Activated T-helper 17 cell treated with anti-CD3 and anti-CD28 coated beads, Interleukin-2, amount 50 U/mL, for 72 hours (primary cell): ENCODE results near the gene MBTD1. TPM values are rescaled to one million over a fixed set of nuclear protein-coding genes. Genes with fewer than 3 reads are reported as not detected.
A peak's percentile ranks its signal among the peaks of the same experiment; 100 is the strongest.
"Not testable (repeated sequence)": the region's sequence is repeated elsewhere in the genome, so short reads cannot be mapped to it uniquely, and the experiment has no call there.

Experiments used
- ATAC-seq: fragments of 150-1000 bp; cut with Tn5 transposase; replicated peaks from 2 replicates; pipeline ENCODE4 v1.10.0; 2021; ENCODE audit warnings: mild to moderate bottlenecking, moderate library complexity
- H3K27ac Mint-ChIP-seq: one replicate; pipeline ENCODE4 v1.8.0; 2022; ENCODE audit warnings: mixed read lengths
- H3K27me3 Mint-ChIP-seq: one replicate; pipeline ENCODE4 v1.8.0; 2022; ENCODE audit warnings: mixed read lengths
- H3K36me3 Mint-ChIP-seq: one replicate; pipeline ENCODE4 v1.8.0; 2022; ENCODE audit warnings: low read depth, mild to moderate bottlenecking, mixed read lengths
- H3K4me1 Mint-ChIP-seq: one replicate; pipeline ENCODE4 v1.8.0; 2022; ENCODE audit warnings: mixed read lengths
- H3K4me3 Mint-ChIP-seq: one replicate; pipeline ENCODE4 v1.8.0; 2022; ENCODE audit warnings: mild to moderate bottlenecking, mixed read lengths
- H3K9me3 Mint-ChIP-seq: one replicate; pipeline ENCODE4 v1.8.0; 2022; ENCODE audit warnings: mixed read lengths
- total RNA-seq, 2 donors: library from RNA; stranded (reverse); gene quantifications; one replicate each; pipeline ENCODE4 v1.2.3, GENCODE V29; 2022

The MBTD1 gene
- total RNA-seq, 2 donors from 2014 or later = 10.7 to 17.2 TPM

DNA sequence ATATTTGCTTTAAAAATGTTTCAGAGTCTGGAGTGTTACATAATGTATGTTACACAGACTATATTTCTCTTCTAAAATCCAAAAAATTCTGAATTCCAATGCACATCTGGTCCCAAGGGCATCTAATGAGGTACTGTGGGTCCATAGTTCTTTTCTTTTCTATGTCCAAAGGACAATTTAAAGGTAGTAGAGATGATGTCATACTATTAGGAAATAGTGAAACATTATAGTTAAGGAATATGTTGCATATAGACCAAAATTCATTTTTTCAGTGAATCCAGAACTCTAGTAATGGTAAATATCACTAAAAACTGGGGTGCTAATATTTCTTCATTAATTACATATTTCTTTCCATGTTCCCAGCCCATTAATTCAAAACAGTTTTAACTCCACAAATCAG, 70.7 kb downstream of the MBTD1 start:
- Mint-ChIP-seq H3K9me3 (no peaks in the 10 kb centered on the region), H3K27ac (no peak overlapping the region), H3K36me3 (peaks cover 95% of the 10 kb centered on the region), H3K4me3 (no peak overlapping the region), H3K27me3 (no peaks in the 10 kb centered on the region), H3K4me1 (peaks cover 5% of the 10 kb centered on the region)
- ATAC-seq = no peak

DNA sequence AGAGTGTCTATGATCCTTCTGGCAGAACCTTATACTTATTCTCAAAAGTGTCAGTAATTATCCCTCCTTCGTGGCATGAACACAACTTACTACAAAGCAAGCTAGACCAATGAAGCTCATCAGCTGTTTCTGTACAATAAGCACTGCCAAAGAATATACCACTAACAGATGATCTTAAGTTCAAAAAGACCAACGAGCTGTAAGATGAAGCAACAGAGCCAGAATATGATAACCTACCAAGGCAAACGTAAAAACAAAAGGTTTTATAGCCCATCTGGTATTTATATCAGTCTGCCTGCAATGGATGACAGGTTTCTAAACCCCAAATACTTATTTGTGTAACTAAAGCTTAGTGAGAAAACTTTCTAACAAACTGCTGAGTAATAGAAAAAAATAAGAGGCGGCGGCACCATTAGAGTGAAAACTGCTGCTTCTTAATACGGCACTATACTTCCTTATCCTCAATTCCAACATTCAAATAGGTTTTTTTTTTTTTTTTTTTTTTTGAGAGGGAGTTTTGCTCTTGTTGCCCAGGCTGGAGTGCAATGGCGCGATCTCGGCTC, 71.5 kb downstream of the MBTD1 start:
- Mint-ChIP-seq H3K27me3 (no peaks in the 10 kb centered on the region), H3K4me3 (no peak overlapping the region), H3K36me3 (peaks cover 96% of the 10 kb centered on the region), H3K9me3 (no peaks in the 10 kb centered on the region), H3K4me1 (peaks cover 5% of the 10 kb centered on the region), H3K27ac (no peak overlapping the region)
- no peak for ATAC-seq

DNA sequence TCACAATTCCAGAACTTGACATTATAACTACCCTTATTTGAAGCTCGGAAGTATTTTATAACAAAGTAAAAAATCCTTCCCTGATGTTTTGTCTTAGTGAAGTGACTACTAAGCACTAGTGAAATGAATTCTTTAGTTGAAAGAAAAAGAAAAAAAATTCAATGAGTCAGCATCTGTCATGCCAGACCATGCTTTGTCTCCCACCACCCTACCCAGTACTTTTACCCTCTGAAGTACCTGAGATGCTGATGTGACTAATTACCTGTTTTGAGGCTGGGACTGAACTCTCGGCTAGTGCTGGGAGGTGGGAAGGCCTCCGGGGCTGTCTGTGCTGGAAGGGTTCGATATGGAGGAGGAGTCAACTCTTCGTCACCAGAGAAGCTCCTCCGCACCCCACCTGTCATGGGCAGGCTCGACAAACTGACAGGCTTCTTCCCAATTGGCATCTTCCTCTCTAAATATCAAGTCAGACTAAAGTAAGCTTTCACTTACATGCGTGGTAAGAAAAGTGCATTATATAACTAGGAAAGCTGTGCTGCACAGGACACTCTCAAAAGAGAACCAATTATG, 74.0 kb downstream of the MBTD1 start:
- no peak overlapping the region for H3K4me3 Mint-ChIP-seq
- peaks cover 95% of the 10 kb centered on the region for H3K36me3 Mint-ChIP-seq
- H3K27me3 Mint-ChIP-seq = no peaks in the 10 kb centered on the region
- H3K27ac Mint-ChIP-seq = no peak overlapping the region
- ATAC-seq = no peak
- no peaks in the 10 kb centered on the region for H3K9me3 Mint-ChIP-seq
- peaks cover 5% of the 10 kb centered on the region for H3K4me1 Mint-ChIP-seq

DNA sequence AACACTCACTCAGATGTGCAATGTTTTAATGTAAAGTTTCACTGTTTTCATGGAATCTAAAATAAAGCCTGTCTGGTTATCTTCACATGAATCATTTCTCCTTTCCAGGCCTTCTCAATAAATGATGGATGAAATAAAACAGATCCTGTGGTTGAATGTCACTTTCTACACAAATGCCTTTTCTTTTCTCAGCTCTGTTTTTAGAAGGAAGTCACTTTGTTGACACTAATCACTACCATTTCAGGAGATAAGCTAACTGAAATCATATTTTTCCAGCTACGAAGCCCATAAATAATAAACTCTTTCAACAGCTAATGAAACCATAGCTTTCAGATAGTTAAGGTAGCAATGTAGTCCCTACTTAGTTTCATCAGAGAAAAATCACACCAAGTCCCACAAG, 75.7 kb downstream of the MBTD1 start:
- peaks cover 5% of the 10 kb centered on the region for H3K4me1 Mint-ChIP-seq
- H3K27ac Mint-ChIP-seq = peak overlapping the region; percentile 40
- no peaks in the 10 kb centered on the region for H3K27me3 Mint-ChIP-seq
- H3K4me3 Mint-ChIP-seq = no peak overlapping the region
- peaks cover 91% of the 10 kb centered on the region for H3K36me3 Mint-ChIP-seq
- no peak for ATAC-seq
- no peaks in the 10 kb centered on the region for H3K9me3 Mint-ChIP-seq

DNA sequence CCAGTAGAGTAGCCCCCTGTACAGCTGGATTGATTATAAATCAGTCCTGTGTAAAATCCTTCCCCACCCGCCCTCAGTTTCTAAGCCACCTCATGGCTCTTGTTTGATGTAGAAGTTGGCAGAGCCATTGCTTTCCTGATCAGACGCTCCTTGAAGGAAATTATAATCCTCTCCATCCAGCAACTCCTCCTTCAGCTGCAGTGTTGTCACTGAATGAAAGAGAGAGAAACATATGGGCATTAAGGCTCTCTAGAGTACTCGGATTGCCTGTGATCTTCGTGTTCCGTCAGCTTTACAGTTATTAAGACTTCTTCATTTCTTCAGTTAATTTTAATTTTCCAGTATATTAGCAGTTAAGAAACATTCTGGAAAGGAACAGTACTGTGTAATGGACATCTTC, 79.4 kb downstream of the MBTD1 start:
- Mint-ChIP-seq H3K4me3 (no peak overlapping the region), H3K27ac (no peak overlapping the region), H3K27me3 (no peaks in the 10 kb centered on the region), H3K9me3 (no peaks in the 10 kb centered on the region), H3K36me3 (peaks cover 70% of the 10 kb centered on the region), H3K4me1 (no peaks in the 10 kb centered on the region)
- ATAC-seq = no peak

DNA sequence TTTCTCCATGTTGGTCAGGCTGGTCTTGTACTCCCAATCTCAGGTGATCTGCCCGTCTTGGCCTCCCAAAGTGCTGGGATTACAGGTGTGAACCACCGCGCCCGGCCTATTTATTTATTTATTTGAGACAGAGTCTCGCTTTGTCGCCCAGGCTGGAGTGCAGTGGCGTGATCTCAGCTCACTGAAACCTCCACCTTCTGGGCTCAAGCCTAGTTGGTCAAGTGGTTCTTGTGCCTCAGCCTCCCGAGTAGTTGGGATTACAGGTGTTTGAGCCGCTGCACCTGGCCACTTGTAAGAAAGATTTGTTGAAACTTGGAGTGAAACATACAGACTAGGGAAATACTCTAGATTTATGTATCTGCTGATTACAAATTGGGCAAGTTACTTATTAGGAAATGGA, 87.8 kb downstream of the MBTD1 start:
- H3K27me3 Mint-ChIP-seq, H3K4me3 Mint-ChIP-seq, ATAC-seq, H3K9me3 Mint-ChIP-seq, H3K27ac Mint-ChIP-seq: not testable (repeated sequence)
- H3K4me1 Mint-ChIP-seq = peaks cover 15% of the 10 kb centered on the region
- H3K36me3 Mint-ChIP-seq = peaks cover 80% of the 10 kb centered on the region

DNA sequence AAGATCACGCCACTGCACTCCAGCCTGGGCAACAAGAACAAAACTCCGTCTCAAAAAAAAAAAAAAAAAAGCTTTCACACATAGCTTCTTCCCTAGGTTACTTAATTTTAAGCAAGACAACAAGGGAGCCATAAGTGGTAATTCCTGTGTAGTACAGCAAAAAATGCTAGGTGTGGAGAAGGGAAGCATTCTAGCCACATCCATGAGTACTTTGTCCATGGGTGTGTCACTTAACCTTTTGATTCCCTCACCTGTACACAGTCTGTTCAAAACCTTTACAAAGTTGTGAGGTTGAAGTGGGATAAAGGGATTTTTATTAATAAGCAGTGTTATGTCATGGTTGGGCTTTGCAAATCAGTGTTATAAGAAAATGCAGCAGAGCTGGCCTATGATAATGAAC, 89.1 kb downstream of the MBTD1 start:
- peaks cover 81% of the 10 kb centered on the region for H3K36me3 Mint-ChIP-seq
- peaks cover 17% of the 10 kb centered on the region for H3K4me1 Mint-ChIP-seq
- ATAC-seq = no peak
- H3K27me3 Mint-ChIP-seq = no peaks in the 10 kb centered on the region
- no peak overlapping the region for H3K4me3 Mint-ChIP-seq
- no peaks in the 10 kb centered on the region for H3K9me3 Mint-ChIP-seq
- H3K27ac Mint-ChIP-seq = no peak overlapping the region

DNA sequence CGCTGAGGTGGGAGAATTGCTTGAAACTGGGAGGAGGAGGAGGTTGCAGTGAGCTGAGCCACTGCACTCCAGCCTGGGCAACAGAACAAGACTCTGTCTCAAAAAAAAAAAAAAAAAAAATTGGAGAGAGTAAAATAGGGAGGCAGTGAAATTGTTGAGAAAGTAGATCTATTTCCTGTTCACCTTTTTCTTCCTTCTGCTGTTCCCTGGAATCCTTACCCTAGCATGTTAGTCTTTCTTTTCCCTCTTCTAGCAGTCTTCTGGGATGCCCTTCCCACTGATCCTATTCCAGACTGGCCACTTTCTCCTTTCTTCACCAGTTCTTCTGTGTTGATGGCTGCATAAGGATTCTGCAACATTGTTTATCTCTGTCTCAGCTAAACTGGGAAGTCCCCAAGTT, 90.5 kb downstream of the MBTD1 start:
- H3K27ac Mint-ChIP-seq = peak overlapping the region; percentile 81
- H3K9me3 Mint-ChIP-seq = no peaks in the 10 kb centered on the region
- H3K27me3 Mint-ChIP-seq = no peaks in the 10 kb centered on the region
- H3K4me1 Mint-ChIP-seq = peaks cover 25% of the 10 kb centered on the region
- ATAC-seq = no peak
- H3K4me3 Mint-ChIP-seq = peak overlapping the region; percentile 29
- H3K36me3 Mint-ChIP-seq = peaks cover 80% of the 10 kb centered on the region

DNA sequence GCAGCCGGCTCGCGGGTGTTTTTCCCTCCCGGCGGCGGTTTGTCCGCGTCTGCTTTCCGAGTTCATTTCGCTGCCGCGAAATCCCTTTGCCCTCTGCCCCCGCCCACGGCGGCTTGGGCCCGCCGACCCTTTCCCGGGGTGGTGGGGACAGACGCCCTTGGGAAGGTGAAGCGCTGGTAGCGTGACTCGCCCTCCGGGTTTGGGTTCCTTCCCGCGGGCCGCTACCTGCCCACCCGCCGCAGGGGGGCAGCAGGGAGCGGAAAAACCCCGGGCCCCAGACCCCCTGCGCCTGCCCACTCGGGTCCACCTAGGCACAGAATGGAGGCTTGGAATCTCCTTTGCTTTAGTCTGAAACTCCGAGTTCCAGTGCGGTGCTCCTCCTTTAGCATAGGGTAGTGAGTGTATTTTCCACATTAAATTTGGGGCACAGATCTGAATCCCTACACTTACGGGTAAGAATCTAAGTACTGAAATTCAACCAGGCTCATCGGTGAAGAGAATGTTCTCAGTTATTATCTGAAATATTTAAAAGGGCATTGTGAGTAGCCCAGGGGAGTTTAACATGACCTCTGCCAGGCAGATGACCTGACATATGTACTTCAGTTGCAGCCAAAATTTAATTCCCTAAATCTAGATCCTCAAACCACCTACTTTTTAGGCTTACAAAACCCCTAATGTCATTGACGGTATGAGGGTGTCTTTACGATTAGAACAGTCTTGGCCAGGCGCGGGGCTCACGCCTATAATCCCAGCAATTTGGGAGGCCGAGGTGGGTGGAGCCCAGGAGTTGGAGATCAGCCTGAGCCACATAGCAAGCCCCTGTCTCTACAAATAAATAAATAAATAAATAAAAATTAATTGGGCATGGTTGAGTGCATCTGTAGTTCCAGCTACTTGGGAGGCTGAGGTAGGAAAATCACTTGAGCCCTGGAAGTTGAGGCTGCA, 92.6 kb downstream of the MBTD1 start:
- no peaks in the 10 kb centered on the region for H3K27me3 Mint-ChIP-seq
- peak; percentile 63 for ATAC-seq
- H3K4me1 Mint-ChIP-seq = peaks cover 25% of the 10 kb centered on the region
- no peaks in the 10 kb centered on the region for H3K9me3 Mint-ChIP-seq
- peak overlapping the region; percentile 88 for H3K4me3 Mint-ChIP-seq
- peaks cover 83% of the 10 kb centered on the region for H3K36me3 Mint-ChIP-seq
- peak overlapping the region; percentile 82 for H3K27ac Mint-ChIP-seq

DNA sequence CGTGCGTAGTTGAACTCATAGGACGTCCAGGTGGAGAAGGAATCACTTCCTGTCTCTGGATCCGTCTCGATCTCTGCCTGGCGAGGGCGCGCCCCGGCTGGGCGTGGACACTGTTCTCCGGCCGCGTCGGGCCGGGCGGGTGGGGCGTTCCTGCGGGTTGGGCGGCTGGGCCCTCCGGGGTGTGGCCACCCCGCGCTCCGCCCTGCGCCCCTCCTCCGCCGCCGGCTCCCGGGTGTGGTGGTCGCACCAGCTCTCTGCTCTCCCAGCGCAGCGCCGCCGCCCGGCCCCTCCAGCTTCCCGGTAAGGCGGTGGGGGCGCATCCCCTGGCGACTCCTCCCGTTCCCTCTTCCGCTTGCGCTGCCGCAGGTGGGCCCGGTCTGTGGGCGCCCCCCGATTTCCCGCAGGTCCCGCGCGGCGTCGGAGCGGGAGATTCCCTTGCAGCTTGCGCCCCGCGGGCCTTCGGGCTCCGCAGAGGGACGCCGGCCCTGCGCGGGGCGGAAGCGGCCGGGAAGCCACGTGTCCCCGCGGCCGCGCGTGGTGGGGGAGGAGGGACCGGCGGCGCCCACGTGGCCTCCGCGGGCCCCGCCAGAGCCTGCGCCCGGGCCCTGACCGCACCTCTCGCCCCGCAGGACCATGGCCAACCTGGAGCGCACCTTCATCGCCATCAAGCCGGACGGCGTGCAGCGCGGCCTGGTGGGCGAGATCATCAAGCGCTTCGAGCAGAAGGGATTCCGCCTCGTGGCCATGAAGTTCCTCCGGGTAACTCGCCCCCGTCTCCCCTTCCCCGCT, 93.5 kb downstream of the MBTD1 start, which contains the start of gene NME2:
NME2 (plus strand) TSS at position 214 of the 789 bp plus-strand sequence; CDS start at position 634, 420 bp downstream.
- Mint-ChIP-seq H3K4me1 (peaks cover 25% of the 10 kb centered on the region), H3K9me3 (no peaks in the 10 kb centered on the region), H3K36me3 (peaks cover 83% of the 10 kb centered on the region), H3K4me3 (peak within 1 kb of the TSS; percentile 88), H3K27ac (peak within 1 kb of the TSS; percentile 95), H3K27me3 (no peaks in the 10 kb centered on the region)
- peak; percentile 87 for ATAC-seq

DNA sequence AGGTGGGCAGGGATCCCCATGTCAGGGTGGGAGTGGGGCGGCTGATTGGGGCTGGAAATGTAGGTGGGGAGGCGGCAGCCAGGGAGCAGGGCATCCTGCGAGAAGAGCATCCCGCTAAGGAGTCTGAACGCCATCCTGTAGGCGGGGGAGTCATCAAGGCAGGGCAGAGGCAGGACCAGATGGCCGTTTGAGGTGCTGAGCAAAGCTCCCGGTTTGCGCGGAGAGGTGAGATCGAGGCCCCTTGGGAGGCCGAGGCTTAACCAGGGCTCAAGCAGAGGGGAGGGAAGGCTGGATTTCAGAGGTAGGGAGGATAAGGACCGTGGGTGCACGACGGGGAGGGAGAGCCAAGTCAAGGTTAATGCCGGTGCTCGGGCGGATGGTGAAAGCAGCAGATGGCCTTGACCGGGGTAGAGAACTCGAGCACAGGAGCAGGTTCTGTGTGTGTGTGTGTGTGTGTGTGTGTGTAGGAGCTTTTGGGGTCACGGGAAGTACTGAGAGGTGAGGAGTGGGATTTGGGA, 94.1 kb downstream of the MBTD1 start:
- H3K4me3 Mint-ChIP-seq = peak overlapping the region; percentile 88
- H3K27me3 Mint-ChIP-seq = no peaks in the 10 kb centered on the region
- peaks cover 21% of the 10 kb centered on the region for H3K4me1 Mint-ChIP-seq
- peak; percentile 33 for ATAC-seq
- peak overlapping the region; percentile 95 for H3K27ac Mint-ChIP-seq
- peaks cover 83% of the 10 kb centered on the region for H3K36me3 Mint-ChIP-seq
- no peaks in the 10 kb centered on the region for H3K9me3 Mint-ChIP-seq

DNA sequence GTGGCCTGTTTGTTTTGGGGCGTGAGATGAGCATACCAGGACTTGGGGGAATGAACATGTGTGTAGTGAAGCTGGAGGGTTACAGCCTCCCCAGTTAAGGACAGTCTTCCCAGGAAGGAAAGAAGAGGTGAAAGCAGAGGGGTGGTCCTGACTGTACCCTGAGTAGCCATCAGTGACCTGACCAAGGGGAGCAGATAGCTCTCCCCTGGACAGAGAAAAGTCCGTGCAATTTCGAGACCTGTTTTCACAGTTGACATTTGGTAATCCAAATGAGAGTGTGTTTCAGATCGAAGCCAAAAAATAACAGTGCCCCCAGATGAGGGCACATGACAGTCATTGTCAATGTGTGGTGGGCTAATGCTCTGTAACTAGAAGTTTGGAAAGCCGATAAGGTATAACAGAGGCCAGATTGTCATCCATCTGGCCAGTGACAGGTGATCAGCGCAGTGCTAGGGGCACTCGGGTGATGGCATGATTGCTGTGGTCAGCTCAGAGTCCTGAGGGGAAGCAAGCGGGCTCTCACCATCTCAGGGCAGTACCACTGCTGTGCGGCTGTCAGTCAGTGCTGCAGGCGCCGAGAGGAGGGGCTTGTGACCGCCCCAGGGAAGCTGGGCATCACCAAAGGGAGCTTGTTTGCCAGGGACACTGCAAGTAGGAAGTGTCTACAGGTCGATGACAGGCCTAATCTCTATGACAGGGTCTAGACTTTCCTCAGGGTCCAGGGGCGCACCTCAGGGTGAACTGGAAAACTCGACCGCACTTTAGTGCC, 94.8 kb downstream of the MBTD1 start:
- H3K27ac Mint-ChIP-seq = peak overlapping the region; percentile 95
- H3K4me1 Mint-ChIP-seq = peaks cover 21% of the 10 kb centered on the region
- peak overlapping the region; percentile 88 for H3K4me3 Mint-ChIP-seq
- no peaks in the 10 kb centered on the region for H3K9me3 Mint-ChIP-seq
- peaks cover 83% of the 10 kb centered on the region for H3K36me3 Mint-ChIP-seq
- H3K27me3 Mint-ChIP-seq = no peaks in the 10 kb centered on the region
- ATAC-seq = no peak

DNA sequence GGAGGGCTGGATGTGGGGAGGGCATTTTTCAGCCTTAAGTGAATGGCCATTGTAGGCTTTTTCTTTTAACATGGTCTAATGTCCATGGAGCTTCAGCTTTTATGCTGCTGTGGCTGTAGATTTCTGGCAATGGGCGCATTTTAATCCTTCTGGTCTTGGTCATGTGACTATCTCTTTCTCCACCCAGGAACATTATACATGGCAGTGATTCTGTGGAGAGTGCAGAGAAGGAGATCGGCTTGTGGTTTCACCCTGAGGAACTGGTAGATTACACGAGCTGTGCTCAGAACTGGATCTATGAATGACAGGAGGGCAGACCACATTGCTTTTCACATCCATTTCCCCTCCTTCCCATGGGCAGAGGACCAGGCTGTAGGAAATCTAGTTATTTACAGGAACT, 98.3 kb downstream of the MBTD1 start:
- ATAC-seq = no peak
- H3K27ac Mint-ChIP-seq = no peak overlapping the region
- peaks cover 14% of the 10 kb centered on the region for H3K4me1 Mint-ChIP-seq
- H3K4me3 Mint-ChIP-seq = no peak overlapping the region
- peaks cover 58% of the 10 kb centered on the region for H3K36me3 Mint-ChIP-seq
- no peaks in the 10 kb centered on the region for H3K27me3 Mint-ChIP-seq
- no peaks in the 10 kb centered on the region for H3K9me3 Mint-ChIP-seq
